HEK293 (cell line): ENCODE results near the gene GOLGA6L2.

Experiments used
- CTCF ChIP-seq: fragments of 450-650 bp; formaldehyde crosslinking; IDR thresholded peaks from 2 replicates; pipeline ENCODE4 v1.5.1; 2016; ENCODE audit warnings: missing biosample characterization, missing genetic modification characterization
- ZNF366 ChIP-seq: fragments of 450-650 bp; formaldehyde crosslinking; conservative IDR thresholded peaks from 2 replicates; pipeline ENCODE4 v1.5.1; 2016; ENCODE audit warnings: missing biosample characterization, missing genetic modification characterization
- ZNF660 ChIP-seq: fragments of 450-650 bp; IDR thresholded peaks from 2 replicates; pipeline ENCODE4 v1.5.1; 2018; ENCODE audit warnings: missing biosample characterization, mild to moderate bottlenecking, missing genetic modification characterization

DNA sequence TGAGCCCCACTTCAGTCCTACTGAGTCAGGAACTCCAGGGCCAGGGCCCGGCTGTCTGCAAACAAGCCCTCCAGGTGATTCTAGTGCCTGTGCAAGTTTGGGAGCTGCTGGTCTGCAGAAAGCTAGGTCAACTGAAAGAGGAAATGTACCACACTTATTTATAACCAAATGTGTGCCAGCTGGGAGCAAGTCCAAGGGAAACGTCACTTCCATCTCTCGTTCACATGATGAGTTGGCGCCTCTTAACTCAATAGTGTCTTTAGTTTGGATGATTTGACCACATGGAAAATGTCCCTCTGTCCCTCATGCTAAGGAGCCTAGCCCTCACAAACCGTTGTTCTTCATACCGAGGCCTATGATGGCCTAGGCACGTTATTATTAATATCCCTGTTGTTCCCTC, 49.3 kb downstream of the GOLGA6L2 start:
- TF ChIP-seq ZNF660 (no peak), ZNF366 (tag by site-specific recombination) (no peak), CTCF (tag by site-specific recombination) (no peak)
